GM10248 (cell line): ENCODE results near the gene EPHA3.

Source experiments
- CTCF ChIA-PET: fragments of 300-600 bp; sonication (Branson Sonifier 250); formaldehyde crosslinking; extraction: SDS; loops from one replicate; lab custom pipeline; 2021; ENCODE audit warnings: antibody characterized with exemption; lab: Yijun Ruan, JAX
- POLR2A ChIA-PET: fragments of 350-650 bp; sonication (Branson Sonifier 250); formaldehyde crosslinking; extraction: SDS; loops from one replicate; lab custom pipeline; 2020; ENCODE audit warnings: antibody characterized with exemption; lab: Yijun Ruan, JAX
- DNase-seq: peaks from one replicate; pipeline ENCODE4 v3.0.0; 2012; ENCODE audit errors: extremely low spot score
- TF ChIP-seq, protein P1 (sequence below): IDR thresholded peaks from 2 replicates; pipeline ENCODE4 v1.5.1; 2012; ENCODE audit warnings: mild to moderate bottlenecking, low read depth; ENCODE audit errors: extremely low read depth, missing control alignments, control extremely low read depth

The EPHA3 gene

DNA sequence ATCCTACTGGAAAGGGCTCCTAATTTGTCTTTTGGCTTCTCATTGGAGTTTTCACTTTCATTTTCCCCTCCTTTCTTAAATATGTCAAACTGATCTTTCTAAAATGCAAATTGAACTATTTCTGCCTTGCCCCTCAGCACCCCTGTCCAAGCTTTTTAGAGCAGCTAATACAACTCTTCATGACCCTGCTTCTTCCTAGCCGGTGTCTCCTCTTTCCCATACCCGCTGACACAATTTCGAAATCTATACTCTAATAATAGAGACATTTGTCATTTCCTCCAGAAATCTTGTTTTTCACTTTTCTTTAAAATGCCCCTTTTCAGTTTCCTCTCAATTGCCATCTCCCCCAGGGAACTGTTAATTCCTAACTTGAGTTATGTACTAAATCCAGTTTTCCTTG, 2.9 kb upstream of the EPHA3 start:
- CTCF ChIA-PET: no interaction called here
- TF ChIP-seq, protein P1, sequence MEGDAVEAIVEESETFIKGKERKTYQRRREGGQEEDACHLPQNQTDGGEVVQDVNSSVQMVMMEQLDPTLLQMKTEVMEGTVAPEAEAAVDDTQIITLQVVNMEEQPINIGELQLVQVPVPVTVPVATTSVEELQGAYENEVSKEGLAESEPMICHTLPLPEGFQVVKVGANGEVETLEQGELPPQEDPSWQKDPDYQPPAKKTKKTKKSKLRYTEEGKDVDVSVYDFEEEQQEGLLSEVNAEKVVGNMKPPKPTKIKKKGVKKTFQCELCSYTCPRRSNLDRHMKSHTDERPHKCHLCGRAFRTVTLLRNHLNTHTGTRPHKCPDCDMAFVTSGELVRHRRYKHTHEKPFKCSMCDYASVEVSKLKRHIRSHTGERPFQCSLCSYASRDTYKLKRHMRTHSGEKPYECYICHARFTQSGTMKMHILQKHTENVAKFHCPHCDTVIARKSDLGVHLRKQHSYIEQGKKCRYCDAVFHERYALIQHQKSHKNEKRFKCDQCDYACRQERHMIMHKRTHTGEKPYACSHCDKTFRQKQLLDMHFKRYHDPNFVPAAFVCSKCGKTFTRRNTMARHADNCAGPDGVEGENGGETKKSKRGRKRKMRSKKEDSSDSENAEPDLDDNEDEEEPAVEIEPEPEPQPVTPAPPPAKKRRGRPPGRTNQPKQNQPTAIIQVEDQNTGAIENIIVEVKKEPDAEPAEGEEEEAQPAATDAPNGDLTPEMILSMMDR: no peak
- no peak for DNase-seq
- POLR2A ChIA-PET: no interaction called here

DNA sequence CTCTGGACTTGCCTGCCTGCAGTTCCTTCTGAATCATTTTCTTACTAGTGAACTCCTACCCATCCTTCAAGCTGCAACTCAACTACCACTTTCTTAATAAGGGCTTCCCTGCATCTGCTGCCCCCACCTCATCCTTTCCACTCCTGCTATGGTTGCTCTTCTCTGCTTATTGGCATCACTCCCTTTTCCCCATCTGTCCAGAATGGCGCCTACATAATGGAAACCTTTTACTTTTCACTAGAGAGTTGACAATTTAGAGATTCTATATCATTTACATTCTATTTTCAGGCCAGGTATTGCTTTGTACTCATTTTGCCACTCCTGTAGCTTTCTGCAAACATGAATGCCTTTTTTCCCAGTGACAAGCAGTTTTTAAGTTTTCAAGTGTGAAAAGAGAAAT, 1.9 kb upstream of the EPHA3 start:
- POLR2A ChIA-PET: no interaction called here
- TF ChIP-seq, protein P1: no peak

DNA sequence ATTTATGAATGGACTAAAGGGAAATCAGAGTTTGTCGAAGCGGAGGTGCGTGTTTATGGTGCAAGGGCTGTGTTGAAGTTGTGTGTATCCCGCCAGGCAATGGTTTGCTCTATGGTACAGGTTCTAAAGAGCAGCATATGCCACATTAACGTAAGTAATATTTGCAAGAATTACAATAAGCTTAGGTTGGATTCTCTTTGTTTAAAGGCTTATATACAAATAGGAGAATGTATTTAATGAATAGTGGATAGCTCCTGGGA, 800 bp downstream of the EPHA3 start:
- DNase-seq: no peak
- TF ChIP-seq, protein P1: no peak
- POLR2A ChIA-PET: no interaction called here
- CTCF ChIA-PET: interaction anchor here (1.3 kb wide), 1 partner anchor 889 kb away, joined by 4 read pairs; no protein-coding TSS in a partner anchor

More for the DNA sequence above, 1.9 kb upstream of the EPHA3 start:
- CTCF ChIA-PET: no interaction called here
- DNase-seq: no peak

DNA sequence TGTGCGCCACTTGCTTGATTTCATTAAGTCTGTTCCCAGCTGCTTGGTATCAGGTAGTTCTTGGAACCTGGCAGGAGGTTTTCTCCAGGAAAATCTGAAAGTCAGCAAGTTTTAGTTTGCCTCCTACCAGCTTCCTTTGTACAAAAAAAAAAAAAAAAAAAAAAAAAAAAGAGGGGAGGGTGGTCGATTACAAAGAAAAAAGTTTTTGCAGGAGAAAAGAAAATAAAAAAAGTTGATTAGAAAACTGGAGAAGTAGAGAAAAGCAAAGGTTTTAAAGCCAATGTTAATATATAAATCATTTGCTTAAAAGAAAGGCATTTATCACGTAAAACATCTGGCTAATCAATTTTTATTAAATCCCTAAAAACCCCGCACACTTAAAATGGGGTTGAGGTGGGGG, 5.9 kb downstream of the EPHA3 start:
- DNase-seq: no peak
- ChIA-PET CTCF (no interaction called here), POLR2A (no interaction called here)
- TF ChIP-seq, protein P1: no peak

DNA sequence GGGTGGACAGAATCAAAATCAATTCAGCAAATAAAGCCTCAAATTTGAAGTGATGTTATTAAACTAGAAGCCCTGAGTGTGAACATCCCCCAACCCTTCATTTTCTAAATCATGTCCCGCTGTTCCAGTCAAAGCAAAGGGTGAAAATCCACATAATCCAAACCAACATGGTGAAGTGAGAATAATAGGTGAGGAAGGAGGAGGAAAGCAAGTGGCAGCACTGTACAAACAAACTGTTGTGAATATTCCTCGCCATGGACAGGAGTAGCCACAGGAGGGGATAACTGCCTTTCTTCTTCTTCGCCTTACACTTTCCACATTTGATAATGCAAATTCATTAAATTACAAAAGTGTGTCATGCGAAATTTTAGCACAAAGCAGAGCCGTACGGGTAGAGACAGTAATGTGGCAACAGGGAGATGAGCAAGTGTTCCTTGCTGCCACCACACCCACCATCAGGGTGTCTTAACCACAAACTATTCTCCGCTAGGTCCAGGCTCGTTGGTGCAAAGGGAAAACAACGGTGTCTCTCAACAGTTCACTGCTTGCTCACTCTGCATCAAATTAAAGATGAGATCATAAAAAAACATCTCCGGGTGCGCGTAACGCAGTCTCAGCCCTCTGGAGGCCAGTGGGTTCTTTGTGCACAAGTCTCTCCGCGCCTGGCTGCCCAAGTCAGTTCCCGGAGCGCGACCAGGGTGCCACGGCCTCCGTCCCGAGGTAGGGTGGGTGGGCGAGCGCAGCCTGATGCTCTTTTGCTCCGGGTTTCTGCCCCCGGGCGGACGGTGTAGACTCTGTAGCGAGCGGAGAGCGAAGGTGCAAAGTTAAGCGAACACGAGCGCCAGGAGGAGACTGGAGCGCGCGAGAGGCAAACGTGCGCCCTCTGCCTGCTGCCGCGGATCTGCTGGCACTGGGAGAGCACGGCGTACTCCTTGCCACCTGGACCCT, 6.7 kb downstream of the EPHA3 start:
- TF ChIP-seq, protein P1: peak; percentile 69
- ChIA-PET POLR2A (no interaction called here), CTCF (no interaction called here)
- DNase-seq: peak; percentile 34

DNA sequence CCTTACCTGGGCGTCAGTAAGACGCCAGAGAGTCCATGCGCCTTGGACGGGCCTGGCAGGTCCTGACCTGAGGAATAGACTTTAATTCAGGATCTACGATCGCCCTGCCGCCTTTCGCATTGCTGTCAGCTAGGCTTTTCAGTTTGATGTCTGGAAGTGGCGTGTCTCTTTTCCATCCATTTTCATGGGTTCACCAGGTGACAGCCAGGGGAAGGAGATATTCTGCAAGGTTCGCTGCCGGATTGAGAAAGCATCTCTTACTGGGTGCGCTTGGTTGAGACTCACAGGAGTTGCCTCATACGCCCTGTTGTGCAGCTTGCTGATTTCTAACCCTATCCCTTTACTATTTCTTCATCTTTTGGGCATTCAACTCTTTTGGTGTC, 7.4 kb downstream of the EPHA3 start:
- no peak for DNase-seq
- CTCF ChIA-PET: no interaction called here
- POLR2A ChIA-PET: no interaction called here
- TF ChIP-seq, protein P1: no peak

DNA sequence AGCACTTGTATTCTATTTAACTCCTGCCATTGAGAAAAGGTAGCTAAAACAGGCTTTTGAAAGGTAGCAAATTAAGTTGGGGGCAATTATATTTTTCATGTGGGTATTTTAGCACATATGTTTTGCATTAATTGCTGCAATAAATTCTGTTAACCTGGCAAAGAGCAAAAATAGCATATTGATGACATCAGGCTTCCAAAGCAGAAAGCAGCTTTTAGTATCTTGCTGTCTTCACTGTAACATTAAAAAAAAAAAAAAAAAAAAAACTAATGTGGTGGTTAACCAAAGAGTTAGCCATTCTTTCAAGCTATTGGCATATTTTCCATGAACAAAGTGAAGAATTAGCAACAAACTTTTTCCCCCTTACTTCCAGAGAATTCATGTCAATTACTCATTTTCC, 9.1 kb downstream of the EPHA3 start:
- ChIA-PET CTCF (interaction anchor here (1.2 kb wide), 1 partner anchor 911 kb away, joined by 3 read pairs; no protein-coding TSS in a partner anchor), POLR2A (no interaction called here)

More for the DNA sequence above, 9.1 kb downstream of the EPHA3 start:
- DNase-seq: no peak
- TF ChIP-seq, protein P1: no peak
